Activated CD4-positive, alpha-beta T cell treated with anti-CD3 and anti-CD28 coated beads for 24 hours (primary cell): ENCODE measurements around the gene H19.

Source experiments
- DNase-seq, 2 donors: peaks; one replicate each; pipeline ENCODE4 v3.0.0-alpha.2; 2020; ENCODE audit warnings: low read depth in 2 of 2

H19 gene

GRCh38 chr11:1946812-1947484 is 50.7 kb downstream of the H19 start, which contains the start of gene MRPL23:
MRPL23 (plus strand) TSS chr11:1947332; CDS start chr11:1947363, 31 bp downstream.
- DNase-seq, result no peak
